ENCODE data around the gene ELAVL1. TPM values are rescaled to one million over a fixed set of nuclear protein-coding genes. Genes with fewer than 3 reads are reported as not detected.
"Not testable (repeated sequence)": the region's sequence is repeated elsewhere in the genome, so short reads cannot be mapped to it uniquely, and the experiment has no call there.

The ELAVL1 gene
- polyA plus RNA-seq, 4 donors = 66.7 to 94.5 (median 85.1) TPM

DNA sequence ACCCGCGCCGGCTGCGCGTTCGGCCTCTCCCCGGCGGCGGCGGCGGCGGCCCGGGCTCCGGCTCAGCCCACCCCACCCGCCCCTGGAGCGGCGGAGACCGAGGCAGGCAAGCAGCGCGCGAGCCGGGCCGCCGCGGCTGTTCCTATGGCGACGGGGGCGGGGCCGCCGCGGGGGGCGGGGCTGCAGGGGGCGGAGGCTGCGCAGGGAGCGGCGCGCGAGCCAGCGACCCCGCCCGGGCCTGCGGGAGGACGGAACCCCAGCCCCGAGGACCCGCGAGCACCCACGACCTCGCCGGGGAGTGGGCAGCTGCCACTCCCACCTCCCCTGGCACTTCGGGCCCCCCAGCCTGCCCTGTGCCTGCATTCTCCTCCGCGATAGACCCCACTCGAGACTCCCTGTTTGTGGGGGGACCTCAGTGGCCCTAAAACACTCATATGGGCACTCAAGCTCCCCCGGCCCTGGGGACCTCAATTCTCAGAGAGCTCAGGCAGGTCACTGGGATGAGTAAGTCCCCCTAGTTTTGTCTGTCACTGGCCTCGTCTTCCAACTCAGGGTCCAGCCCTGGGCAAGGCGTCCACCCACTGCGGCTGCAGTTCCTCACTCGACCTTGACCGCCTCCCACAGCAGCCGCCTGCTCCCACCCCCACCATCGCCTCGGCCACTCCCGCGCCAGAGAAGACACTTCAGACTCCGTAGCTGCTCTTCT is 79.3 kb downstream of the ELAVL1 start, which contains the start of gene CTXN1:
TSS of gene CTXN1 (minus strand) at position 115 of the 706 bp plus-strand sequence. CDS start 597 bp downstream, outside the sequence.
- DNase-seq (ENCODE audit: low read depth in 4 of 4, low spot score in 3 of 4) = no peak

DNA sequence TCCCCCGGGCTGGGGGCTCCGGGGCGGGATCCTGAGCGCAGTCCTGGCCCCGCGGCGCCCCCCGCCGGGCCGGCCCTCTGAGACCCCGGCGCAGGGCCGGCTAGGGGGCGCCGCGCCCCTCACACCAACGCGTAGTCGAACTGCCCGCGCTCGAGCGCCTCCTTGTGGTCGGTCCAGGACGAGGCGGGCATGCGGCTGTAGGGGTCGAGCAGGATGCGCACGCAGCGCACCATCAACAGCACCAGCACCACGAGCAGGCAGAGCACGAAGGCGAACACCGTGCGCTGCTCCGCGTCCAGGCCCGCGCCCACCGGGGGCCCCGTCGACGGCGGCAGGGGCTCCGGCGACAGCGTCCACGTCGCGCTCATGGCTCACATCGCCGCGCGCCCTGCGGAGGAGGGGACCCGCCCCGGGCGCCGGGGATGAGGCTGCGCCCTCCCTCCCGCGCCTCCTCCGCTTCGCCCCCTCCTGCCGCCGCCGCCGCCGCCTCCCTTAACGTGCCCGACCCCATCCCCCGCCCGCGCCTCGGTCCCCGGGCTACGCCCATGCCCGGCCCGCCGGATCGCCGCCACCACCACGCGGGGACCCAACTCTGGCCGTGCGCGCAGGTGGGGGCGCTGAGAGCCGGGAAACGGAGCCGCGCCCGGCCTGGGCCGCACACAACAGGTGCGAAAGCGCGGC is 80.1 kb downstream of the ELAVL1 start:
- no peak for DNase-seq (ENCODE audit: low read depth in 4 of 4, low spot score in 3 of 4)

DNA sequence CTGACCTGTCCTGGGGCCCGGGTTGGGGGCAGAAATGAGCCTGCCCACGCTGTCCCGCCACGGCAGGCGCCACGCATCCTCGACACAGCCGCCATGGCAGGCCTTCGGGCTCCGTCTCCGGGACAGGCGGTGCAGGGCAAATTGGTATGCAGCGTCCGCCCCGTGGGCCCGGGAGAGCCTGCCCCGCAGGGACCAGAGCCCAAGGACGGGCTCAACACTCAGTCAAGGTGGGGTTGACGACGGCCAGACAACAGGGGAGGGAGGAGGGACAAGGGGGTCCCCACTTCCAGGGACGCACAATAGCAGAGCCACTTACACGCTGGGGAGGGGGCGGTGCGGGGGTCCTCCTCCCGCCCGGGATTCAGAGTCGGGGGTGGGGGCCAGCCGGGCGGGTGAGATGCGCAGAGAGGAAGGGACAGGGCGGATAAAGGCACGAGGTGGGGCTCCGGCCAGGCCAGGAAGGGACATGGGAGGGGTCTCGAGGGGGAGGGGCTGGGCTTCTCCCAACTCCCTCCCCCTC is 80.7 kb downstream of the ELAVL1 start:
- no peak for DNase-seq (ENCODE audit: low read depth in 4 of 4, low spot score in 3 of 4)

- DNase-seq (ENCODE audit: low read depth in 4 of 4, low spot score in 3 of 4) = no peak
Observed at GRCh38 chr19:7924241-7924640, 81.2 kb downstream of the ELAVL1 start.

DNA sequence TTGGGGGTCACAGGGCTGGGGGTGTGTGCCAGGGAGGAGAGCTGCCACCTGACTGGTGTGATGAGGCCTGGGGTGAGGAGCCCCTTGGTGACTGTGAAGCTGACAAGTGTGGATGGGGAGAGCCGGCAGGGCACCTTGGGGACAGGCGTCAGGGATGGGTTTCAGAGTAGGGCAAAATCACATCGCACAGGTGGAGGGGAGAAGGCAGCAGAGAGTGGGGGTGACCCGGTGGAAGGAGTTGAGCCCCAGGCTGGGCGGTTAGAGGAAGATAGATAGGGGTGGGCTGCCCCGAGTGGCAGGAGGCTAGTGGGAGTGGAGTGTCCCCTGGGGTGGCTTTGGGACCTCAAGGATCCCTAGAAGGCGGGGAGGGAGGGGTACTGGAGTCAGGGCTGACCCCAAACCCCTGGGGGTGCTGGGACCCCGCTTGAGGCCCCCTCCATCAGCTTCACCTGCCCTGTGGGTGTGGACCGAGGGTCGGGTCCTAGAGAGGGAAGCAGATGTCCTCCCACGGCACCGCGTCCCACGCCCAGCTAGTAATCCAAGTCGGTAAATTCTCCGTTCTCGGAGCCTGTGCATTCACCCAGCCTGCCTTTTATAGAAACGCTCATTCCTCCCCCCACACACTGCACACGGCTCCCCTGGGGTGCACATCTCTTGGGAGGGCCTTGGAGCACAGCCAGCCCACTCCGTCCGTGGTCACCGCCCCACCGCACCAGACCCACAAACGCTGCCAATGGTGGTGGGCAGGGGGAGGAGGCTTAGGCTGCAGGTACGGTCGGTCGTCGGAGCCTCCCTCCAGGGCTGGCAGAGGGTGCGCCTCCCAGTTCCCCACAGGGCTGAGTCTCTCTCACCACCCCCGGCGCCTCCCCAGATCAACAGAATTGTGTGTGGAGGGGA is 81.9 kb downstream of the ELAVL1 start:
- no peak for DNase-seq (ENCODE audit: low read depth in 4 of 4, low spot score in 3 of 4)

DNA sequence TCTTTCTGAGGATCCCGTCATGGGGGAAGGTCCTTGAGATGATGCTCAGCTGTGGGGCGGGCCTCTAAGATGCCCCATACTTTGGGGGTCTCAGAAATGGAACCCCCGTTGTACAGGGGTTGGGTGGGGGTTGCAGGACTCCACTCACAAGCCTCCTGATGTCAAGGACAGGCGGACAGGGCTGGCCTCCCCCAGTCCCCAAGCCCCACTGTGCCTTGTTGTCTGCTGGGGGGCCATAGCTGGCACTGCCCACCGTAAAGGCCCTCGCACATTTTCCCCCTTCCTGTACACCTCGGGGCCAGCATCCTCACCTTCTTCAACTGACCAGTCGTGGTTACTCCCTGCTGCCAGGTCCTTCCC is 82.6 kb downstream of the ELAVL1 start:
- DNase-seq (ENCODE audit: low read depth in 4 of 4, low spot score in 3 of 4) = no peak

DNA sequence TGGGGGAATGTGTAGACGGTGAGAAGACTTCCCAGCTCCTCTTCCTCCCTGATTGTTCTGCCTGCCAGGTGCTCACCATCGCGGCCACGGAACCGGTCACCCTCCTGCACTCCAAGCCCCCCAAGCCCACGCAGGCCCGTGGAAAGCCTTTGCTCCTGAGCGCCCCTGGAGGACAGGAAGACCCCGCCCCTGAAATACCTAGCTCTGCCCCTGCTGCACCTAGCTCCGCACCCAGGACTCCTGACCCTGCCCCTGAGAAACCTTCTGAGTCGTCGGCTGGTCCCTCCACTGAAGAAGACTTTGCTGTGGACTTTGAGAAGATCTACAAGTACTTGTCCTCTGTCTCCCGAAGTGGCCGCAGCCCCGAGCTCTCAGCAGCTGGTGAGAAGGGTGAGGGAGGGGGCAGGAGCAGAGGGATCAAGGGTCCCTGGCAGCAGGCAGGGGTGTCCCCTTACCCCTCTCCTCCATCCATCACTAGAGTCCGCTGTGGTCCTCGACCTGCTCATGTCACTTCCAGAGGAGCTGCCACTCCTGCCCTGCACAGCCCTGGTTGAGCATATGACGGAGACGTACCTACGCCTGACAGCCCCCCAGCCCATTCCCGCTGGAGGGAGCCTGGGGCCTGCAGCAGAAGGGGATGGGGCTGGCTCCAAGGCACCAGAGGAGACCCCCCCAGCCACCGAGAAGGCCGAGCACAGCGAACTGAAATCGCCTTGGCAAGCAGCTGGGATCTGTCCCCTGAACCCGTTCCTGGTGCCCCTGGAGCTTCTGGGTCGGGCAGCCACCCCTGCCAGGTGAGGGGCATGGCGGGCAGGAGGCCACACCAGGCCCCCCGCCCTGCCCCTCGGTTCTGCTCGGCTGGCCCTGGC is 83.2 kb downstream of the ELAVL1 start:
- no peak for DNase-seq (ENCODE audit: low read depth in 4 of 4, low spot score in 3 of 4)

- DNase-seq (ENCODE audit: low read depth in 4 of 4, low spot score in 3 of 4) = no peak
Observed at GRCh38 chr19:7921302-7921966, 84.0 kb downstream of the ELAVL1 start.

- DNase-seq (ENCODE audit: low read depth in 4 of 4, low spot score in 3 of 4) = peak; percentile 86 to 90 (median 88)
Observed at GRCh38 chr19:7920519-7921301, 84.7 kb downstream of the ELAVL1 start.

DNA sequence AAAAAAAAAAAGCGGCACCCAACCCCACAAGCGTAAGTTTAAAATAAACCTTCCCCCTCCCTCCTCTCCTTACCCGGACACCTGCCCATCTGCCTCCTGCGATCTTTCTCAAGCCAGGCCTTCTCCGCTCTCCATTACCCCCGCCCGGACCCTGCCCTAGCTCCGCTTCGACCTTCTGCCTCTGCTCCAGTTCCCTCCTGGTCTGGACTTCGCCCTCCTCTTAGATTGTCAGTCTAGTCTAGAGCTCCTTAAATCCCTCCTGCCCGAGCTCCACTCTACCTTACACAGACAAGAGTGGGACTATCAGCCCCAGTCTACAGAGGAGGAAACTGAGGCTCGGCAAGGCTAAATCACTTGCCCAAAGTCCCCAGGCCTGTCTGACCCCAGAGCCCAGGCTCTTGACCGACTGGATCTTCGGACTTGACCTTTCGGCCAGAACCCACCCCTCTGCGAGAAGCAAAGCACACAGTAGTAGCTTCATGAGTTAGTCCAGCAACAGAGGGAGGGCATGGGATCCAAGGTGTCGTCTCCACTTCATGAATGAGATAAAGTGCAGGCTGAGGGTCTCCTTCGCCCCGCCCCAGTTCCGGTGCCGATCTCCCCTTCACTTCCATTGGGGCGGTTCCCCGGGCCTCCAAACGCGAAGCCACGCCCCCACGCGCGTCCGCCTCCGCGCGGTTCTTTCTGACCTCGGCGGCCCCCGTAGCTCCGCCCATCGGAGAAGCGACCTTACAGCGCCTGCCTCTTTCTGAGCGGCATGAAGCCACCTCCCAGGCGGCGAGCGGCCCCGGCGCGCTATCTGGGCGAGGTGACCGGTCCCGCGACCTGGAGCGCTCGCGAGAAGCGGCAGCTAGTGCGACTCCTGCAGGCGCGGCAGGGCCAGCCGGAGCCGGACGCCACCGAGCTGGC is 85.6 kb downstream of the ELAVL1 start, which contains the start of gene SNAPC2:
TSS of gene SNAPC2 (plus strand) at position 729 of the 909 bp plus-strand sequence. CDS start at position 758, 29 bp downstream.
- peak; percentile 85 to 88 (median 86) for DNase-seq (ENCODE audit: low read depth in 4 of 4, low spot score in 3 of 4)

DNA sequence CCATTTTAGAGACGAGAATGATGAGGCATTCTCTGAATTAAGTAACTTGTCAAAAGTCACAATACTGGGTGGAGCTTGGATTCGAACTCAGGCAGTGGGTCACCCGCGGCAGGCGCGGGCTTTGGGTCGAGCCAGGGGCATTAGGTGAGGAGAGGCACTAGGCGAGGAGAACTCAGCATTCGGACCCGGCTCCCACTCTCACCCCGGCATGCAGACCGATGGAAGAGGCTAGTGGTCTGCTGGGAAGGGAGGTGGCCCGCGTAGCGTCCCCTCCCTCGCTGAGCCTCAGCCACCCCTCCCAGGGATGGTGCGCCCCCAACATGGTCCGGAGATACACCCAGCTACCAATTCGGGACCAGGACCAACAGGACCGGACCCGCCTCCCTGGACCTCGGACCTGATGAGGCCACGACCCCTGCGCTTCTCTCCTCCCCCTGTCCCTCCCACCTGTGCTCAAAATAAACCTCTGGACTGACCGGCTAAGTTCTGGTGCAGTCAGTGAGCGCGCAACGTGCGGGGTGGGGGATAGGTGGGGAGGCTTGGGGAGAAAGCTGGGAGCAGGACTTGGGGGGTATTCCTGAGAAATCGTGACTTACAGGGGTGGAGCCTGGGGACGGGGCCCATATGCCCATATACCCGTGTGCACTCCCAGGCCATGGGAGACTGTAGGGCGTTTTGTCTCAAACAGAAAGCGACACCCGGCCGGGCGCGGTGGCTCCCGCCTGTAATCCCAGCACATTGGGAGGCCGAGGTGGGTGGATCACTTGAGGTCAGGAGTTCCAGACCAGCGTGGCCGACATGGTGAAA is 86.6 kb downstream of the ELAVL1 start:
- no peak for DNase-seq (ENCODE audit: low read depth in 4 of 4, low spot score in 3 of 4)

GRCh38 chr19:7918062-7918614 is 87.3 kb downstream of the ELAVL1 start:
- not testable (repeated sequence) for DNase-seq (ENCODE audit: low read depth in 4 of 4, low spot score in 3 of 4)

DNA sequence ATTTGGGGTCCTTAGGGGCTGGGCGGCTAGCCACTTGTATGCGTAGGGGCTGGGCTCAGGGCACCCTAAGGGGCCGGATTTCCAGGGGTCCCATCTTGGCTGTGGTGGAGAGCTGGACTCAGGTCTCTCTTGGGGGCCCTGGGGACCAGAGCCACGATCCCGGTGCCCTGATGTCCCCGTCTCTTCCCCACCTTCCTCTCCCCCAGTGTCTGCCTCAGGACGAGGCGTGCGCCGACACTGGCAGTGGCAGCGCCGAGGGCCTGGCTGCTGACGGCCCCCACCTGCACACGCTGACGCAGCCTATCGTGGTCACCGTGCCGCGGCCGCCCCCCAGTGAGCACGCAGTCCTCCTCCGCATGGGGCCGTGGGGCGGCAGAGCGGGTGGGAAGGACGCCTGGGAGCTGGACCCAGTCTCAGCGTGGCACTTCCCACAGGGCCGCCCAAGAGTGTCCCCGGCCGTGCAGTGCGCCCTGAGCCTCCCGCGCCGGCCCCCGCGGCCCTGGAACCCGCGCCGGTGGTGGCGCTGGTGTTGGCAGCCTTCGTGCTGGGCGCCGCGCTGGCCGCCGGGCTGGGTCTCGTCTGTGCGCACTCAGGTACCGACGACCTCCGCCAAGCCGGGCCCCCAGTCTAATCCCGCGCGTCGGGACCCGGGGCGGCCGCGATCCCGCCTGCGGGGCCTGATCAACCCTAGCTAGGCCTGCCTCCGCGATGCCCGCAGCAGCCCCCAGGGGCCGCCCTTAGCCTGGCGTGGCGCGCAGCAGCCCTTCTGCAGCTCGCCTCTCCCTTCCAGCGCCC is 88.0 kb downstream of the ELAVL1 start:
- DNase-seq (ENCODE audit: low read depth in 4 of 4, low spot score in 3 of 4) = no peak

DNA sequence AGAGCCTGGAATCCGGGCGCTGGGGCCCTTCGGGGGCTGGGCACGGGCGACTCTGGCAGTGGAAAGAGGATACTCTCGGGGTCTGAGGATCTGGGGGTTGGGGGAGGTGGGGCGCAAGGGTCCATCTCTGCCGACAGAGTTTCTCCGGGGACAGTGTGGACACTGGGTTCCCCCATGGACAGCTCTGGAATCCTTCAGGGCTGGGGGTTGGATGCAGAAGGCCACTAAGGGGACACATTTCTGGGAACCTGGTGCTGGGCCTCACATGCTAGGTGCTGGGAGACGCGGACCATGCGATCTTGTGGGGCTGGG is 88.5 kb downstream of the ELAVL1 start:
- no peak for DNase-seq (ENCODE audit: low read depth in 4 of 4, low spot score in 3 of 4)

DNA sequence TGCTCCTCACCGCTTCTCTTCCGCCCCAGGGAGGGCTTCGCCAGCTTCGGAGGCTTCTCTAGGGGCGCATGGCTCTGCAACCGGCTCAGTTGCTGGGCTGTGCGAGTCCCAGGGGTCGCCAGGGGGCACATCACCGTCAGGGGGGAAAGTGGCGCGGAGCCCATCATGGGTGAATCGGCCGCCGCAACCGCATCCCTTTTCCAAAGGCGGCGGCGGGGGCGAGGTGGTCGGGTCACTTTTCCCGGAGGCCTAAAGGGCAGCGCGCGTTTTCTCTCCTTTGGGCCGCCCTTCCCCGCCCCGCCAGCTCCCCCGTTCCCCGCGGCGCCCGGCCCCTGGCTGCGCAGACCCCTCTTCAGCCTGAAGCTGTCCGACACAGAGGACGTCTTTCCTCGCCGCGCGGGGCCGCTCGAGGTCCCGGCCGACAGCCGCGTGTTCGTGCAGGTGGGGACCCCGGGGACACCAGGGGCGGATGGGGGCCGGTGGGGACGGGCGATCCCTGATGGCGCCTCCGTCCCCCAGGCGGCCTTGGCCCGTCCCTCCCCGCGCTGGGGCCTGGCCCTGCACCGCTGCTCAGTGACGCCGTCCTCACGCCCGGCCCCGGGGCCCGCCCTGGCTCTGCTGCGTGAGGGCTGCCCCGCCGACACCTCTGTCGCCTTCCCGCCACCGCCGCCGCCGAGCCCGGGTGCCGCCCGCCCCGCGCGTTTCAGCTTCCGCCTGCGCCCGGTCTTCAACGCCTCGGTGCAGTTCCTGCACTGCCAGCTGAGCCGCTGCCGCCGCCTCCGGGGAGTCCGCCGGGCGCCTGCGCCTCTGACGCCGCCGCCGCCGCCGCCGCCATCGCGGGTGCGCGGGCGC is 89.1 kb downstream of the ELAVL1 start:
- no peak for DNase-seq (ENCODE audit: low read depth in 4 of 4, low spot score in 3 of 4)

Measured in left renal pelvis (tissue), 4 donors.